Hippocampal formation (tissue), 2 donors: ENCODE measurements around the gene SEMA3A.

Experiments used
- DNase-seq, 2 donors: peaks; one replicate each; lab custom pipeline; 2025; lab: John Stamatoyannopoulos, UW

Gene SEMA3A

GRCh38 chr7:83930262-83930661 lies 264.3 kb downstream of the SEMA3A start:
- DNase-seq = no peak

GRCh38 chr7:83925860-83926259 lies 268.7 kb downstream of the SEMA3A start:
- DNase-seq = no peak

- DNase-seq = no peak
Observed at GRCh38 chr7:83921941-83922607, 272.5 kb downstream of the SEMA3A start.

- DNase-seq = no peak
Observed at GRCh38 chr7:83921271-83921940, 273.2 kb downstream of the SEMA3A start.

GRCh38 chr7:83918142-83918541 lies 276.4 kb downstream of the SEMA3A start:
- no peak for DNase-seq

- DNase-seq = no peak
Observed at GRCh38 chr7:83913174-83913573, 281.4 kb downstream of the SEMA3A start.

GRCh38 chr7:83908526-83908925 lies 286.1 kb downstream of the SEMA3A start:
- no peak for DNase-seq
